Sigmoid colon (tissue), 7 donors: ENCODE data around the gene FOXN3. TPM values are rescaled to one million over a fixed set of nuclear protein-coding genes. Genes with fewer than 3 reads are reported as not detected.

Experiments used
- DNase-seq: peaks from one replicate; pipeline ENCODE4 v3.0.0-alpha.2; 2019
- H3K27ac ChIP-seq, 4 donors: fragments of 200-600 bp; sonication (generic); one replicate each; pipeline ENCODE4 v1.5.1; 2016 to 2019; ENCODE audit warnings: mild to moderate bottlenecking in 1 of 4
- H3K27me3 ChIP-seq, 3 donors: fragments of 200-600 bp; sonication (generic); one replicate each; pipeline ENCODE4 v1.5.1; 2019; ENCODE audit warnings: mild to moderate bottlenecking in 1 of 3
- H3K36me3 ChIP-seq, 4 donors: fragments of 200-600 bp; sonication (generic); one replicate each; pipeline ENCODE4 v1.5.1; 2016 to 2019
- H3K4me1 ChIP-seq, 4 donors: fragments of 200-600 bp; sonication (generic); one replicate each; pipeline ENCODE4 v1.5.1; 2017 to 2019
- H3K4me3 ChIP-seq, 4 donors: fragments of 200-600 bp; sonication (generic); one replicate each; pipeline ENCODE4 v1.5.1; 2017 to 2019; ENCODE audit warnings: mild to moderate bottlenecking in 2 of 4, moderate library complexity in 1 of 4
- H3K9me3 ChIP-seq, 4 donors: fragments of 200-600 bp in 3 of 4; sonication (generic) in 3 of 4; one replicate each; pipeline versions ENCODE4 v1.5.1 to v1.6.1; 2013 to 2019
- EP300 ChIP-seq, 4 donors: sonication (generic); formaldehyde crosslinking; IDR thresholded peaks; one replicate each; pipeline ENCODE4 v1.6.1; 2017; ENCODE audit warnings: antibody characterized with exemption in 4 of 4
- POLR2A ChIP-seq, 2 donors: fragments of 450-650 bp; IDR thresholded peaks; one replicate each; pipeline ENCODE4 v1.6.1; 2016; ENCODE audit warnings: antibody characterized with exemption in 2 of 2, mild to moderate bottlenecking in 2 of 2, moderate library complexity in 2 of 2
- POLR2AphosphoS5 ChIP-seq, 4 donors: sonication (generic); formaldehyde crosslinking; IDR thresholded peaks; one replicate each; pipeline ENCODE4 v1.6.1; 2017; ENCODE audit warnings: antibody characterized with exemption in 4 of 4
- WGBS, 2 donors: extraction: QIAGEN DNeasy Blood & Tissue Kit; methylation state at CpG; one replicate each; pipeline ENCODE4 v1.1.7; 2013; 5-methylcytosine and 5-hydroxymethylcytosine counted together
- intact Hi-C: fragments of 100-400 bp; cut with DNase I; formaldehyde crosslinking; loops from one replicate; pipeline ENCODE4 v1.15.1; 2023
- polyA plus RNA-seq, 3 donors: library from polyadenylated mRNA; stranded (reverse); fragments of 200-250 nt; gene quantifications; one replicate each; pipeline ENCODE4 v1.2.3, GENCODE V29; 2013
- total RNA-seq, 4 donors: library from RNA; depleted of rRNA; stranded (reverse); fragments of >200 nt; gene quantifications; one replicate each; pipeline ENCODE4 v1.1.0, GENCODE V29; 2016
- TF ChIP-seq, protein P1 (sequence below), 4 experiments: fragments of 450-650 bp in 3 of 4; fragments of 200-600 bp in 1 of 4; IDR thresholded peaks; one replicate each; pipeline ENCODE4 v1.5.1; 2016 to 2019; ENCODE audit warnings: antibody characterized with exemption in 4 of 4, mild to moderate bottlenecking in 3 of 4, moderate library complexity in 2 of 4
- donor health status: healthy with polysubstance abuse.
- donor health status: Bipolar disorder and iron deficiency.
- donor health status: healthy.

Gene FOXN3
- total and polyA plus RNA-seq, 7 donors, result 24.6 to 146 (median 104) TPM

GRCh38 chr14:89347885-89348284, 69.1 kb downstream of the FOXN3 start:
- TF ChIP-seq POLR2A (IDR thresholded peaks at IDR 0.05), result no peak
- TF ChIP-seq, protein P1, sequence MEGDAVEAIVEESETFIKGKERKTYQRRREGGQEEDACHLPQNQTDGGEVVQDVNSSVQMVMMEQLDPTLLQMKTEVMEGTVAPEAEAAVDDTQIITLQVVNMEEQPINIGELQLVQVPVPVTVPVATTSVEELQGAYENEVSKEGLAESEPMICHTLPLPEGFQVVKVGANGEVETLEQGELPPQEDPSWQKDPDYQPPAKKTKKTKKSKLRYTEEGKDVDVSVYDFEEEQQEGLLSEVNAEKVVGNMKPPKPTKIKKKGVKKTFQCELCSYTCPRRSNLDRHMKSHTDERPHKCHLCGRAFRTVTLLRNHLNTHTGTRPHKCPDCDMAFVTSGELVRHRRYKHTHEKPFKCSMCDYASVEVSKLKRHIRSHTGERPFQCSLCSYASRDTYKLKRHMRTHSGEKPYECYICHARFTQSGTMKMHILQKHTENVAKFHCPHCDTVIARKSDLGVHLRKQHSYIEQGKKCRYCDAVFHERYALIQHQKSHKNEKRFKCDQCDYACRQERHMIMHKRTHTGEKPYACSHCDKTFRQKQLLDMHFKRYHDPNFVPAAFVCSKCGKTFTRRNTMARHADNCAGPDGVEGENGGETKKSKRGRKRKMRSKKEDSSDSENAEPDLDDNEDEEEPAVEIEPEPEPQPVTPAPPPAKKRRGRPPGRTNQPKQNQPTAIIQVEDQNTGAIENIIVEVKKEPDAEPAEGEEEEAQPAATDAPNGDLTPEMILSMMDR (IDR thresholded peaks at IDR 0.05), result no peak
- no peak for TF ChIP-seq POLR2AphosphoS5 (IDR thresholded peaks at IDR 0.05)
- TF ChIP-seq EP300 (IDR thresholded peaks at IDR 0.05), result no peak
- H3K27me3 ChIP-seq, result no peaks in the 10 kb centered on the region
- WGBS, 2 donors, result 97% methylated on average over 10 of the region's 10 CpGs
- no peaks in the 10 kb centered on the region for H3K9me3 ChIP-seq
- H3K27ac ChIP-seq, result no peak overlapping the region
- DNase-seq, result no peak
- no peak overlapping the region for H3K4me3 ChIP-seq
- H3K36me3 ChIP-seq, result peaks cover 0 to 17% (median 0%) of the 10 kb centered on the region in 4 donors
- peaks cover 0 to 40% (median 37%) of the 10 kb centered on the region in 4 donors for H3K4me1 ChIP-seq
- intact Hi-C loops, result no loop called here

DNA sequence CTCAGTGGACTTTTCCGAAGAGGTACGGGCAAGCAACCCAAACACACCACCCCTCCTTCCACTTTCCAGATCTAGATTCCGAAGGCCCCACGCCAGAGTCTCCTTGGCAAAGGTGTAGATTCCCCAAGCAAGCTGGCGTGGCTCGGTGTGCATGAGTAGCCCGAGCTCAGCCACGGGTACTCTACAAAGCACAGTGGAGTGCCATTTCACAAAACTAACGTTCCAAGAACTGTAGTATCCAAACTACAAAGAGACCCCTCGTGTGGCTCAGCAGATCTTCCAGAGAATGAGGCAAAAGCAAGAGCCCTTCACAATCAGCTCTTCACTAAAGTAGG, 72.1 kb downstream of the FOXN3 start:
- H3K4me3 ChIP-seq, result no peak overlapping the region
- peaks cover 0 to 17% (median 0%) of the 10 kb centered on the region in 4 donors for H3K36me3 ChIP-seq
- intact Hi-C loops, result no loop called here
- no peaks in the 10 kb centered on the region for H3K9me3 ChIP-seq
- H3K27ac ChIP-seq, result no peak overlapping the region
- DNase-seq, result no peak
- TF ChIP-seq POLR2AphosphoS5 (IDR thresholded peaks at IDR 0.05) (no peak), POLR2A (IDR thresholded peaks at IDR 0.05) (no peak), EP300 (IDR thresholded peaks at IDR 0.05) (no peak)
- TF ChIP-seq, protein P1 (IDR thresholded peaks at IDR 0.05), result no peak
- no peaks in the 10 kb centered on the region for H3K27me3 ChIP-seq
- 95 to 97% methylated on average over 10 of the region's 10 CpGs for WGBS, 2 donors
- H3K4me1 ChIP-seq, result peaks cover 0 to 23% (median 12%) of the 10 kb centered on the region in 4 donors

DNA sequence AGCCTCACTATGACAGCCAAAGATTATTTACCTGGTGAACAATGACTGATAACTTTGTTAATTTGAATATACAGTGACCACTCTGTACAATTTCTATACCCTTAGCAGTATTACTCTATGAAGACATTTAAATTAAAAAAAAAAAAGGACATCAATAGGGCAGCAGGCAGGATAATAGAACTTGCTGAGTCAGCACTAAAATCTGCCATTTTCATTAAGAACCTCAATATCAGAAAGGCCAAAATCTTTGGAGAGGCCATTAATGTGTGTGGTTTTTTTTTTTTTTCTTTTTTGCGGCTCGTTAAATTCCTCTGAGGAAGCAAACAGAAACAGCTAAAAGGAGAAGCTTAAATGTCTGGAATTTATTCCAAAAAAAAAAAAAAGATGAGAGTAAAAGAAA, 73.7 kb downstream of the FOXN3 start:
- Histone ChIP-seq H3K9me3 (no peaks in the 10 kb centered on the region), H3K27ac (no peak overlapping the region), H3K27me3 (no peaks in the 10 kb centered on the region), H3K4me1 (peaks cover 0 to 27% (median 18%) of the 10 kb centered on the region in 4 donors), H3K4me3 (no peak overlapping the region), H3K36me3 (peaks cover 0 to 13% (median 0%) of the 10 kb centered on the region in 4 donors)
- DNase-seq, result no peak
- TF ChIP-seq POLR2AphosphoS5 (IDR thresholded peaks at IDR 0.05) (no peak), POLR2A (IDR thresholded peaks at IDR 0.05) (no peak), EP300 (IDR thresholded peaks at IDR 0.05) (no peak)
- TF ChIP-seq, protein P1 (IDR thresholded peaks at IDR 0.05), result no peak
- 81 to 87% methylated on average over 2 of the region's 2 CpGs for WGBS, 2 donors
- intact Hi-C loops, result no loop called here

- intact Hi-C loops, result no loop called here
- Histone ChIP-seq H3K36me3 (peaks cover 0 to 1% (median 0%) of the 10 kb centered on the region in 4 donors), H3K4me3 (no peak overlapping the region), H3K4me1 (peaks cover 0 to 39% (median 31%) of the 10 kb centered on the region in 4 donors), H3K27ac (no peak overlapping the region), H3K9me3 (no peaks in the 10 kb centered on the region), H3K27me3 (no peaks in the 10 kb centered on the region)
- 85 to 93% methylated on average over 5 of the region's 5 CpGs for WGBS, 2 donors
- TF ChIP-seq EP300 (IDR thresholded peaks at IDR 0.05) (no peak), POLR2A (IDR thresholded peaks at IDR 0.05) (no peak), POLR2AphosphoS5 (IDR thresholded peaks at IDR 0.05) (no peak)
- TF ChIP-seq, protein P1 (IDR thresholded peaks at IDR 0.05), result no peak
- no peak for DNase-seq
Measured at GRCh38 chr14:89342049-89342448, 75.0 kb downstream of the FOXN3 start.
